Psoas muscle (tissue), 8 donors: ENCODE data around the gene KIF19. TPM values are rescaled to one million over a fixed set of nuclear protein-coding genes. Genes with fewer than 3 reads are reported as not detected.

Experiments used
- ATAC-seq, 4 donors: fragments of 200-7000 bp; cut with Tn5 transposase; one replicate each; pipeline ENCODE4 v1.9.1; 2020; ENCODE audit warnings: moderate library complexity in 3 of 4, mild to moderate bottlenecking in 2 of 4
- DNase-seq, 2 donors: peaks; one replicate each; pipeline ENCODE4 v3.0.0-alpha.2; 2020
- H3K27ac ChIP-seq: fragments of 200-600 bp; one replicate; pipeline ENCODE4 v1.8.0; 2022
- H3K27me3 ChIP-seq, 3 donors: fragments of 200-600 bp in 1 of 3; one replicate each; pipeline versions ENCODE4 v1.6.1 to v1.8.0; 2013 to 2022; ENCODE audit warnings: low read length in 2 of 3, mild to moderate bottlenecking in 2 of 3, moderate library complexity in 1 of 3; ENCODE audit not compliant: insufficient read depth in 3 of 3
- H3K36me3 ChIP-seq, 2 donors: fragments of 200-600 bp in 1 of 2; one replicate each; pipeline versions ENCODE4 v1.6.1 to v1.8.0; 2013 to 2022; ENCODE audit warnings: low read depth in 1 of 2, mild to moderate bottlenecking in 1 of 2, moderate library complexity in 1 of 2; ENCODE audit not compliant: insufficient read depth in 1 of 2
- H3K4me1 ChIP-seq: fragments of 200-600 bp; one replicate; pipeline ENCODE4 v1.8.0; 2022
- H3K4me3 ChIP-seq: fragments of 200-600 bp; one replicate; pipeline ENCODE4 v1.8.0; 2022; ENCODE audit warnings: mild to moderate bottlenecking
- H3K9me3 ChIP-seq: fragments of 200-600 bp; one replicate; pipeline ENCODE4 v1.8.0; 2022
- WGBS, 3 donors: extraction: QIAGEN DNeasy Blood & Tissue Kit; methylation state at CpG; one replicate each; pipeline versions ENCODE4 v1.1.6 to v1.1.7; 2013; 5-methylcytosine and 5-hydroxymethylcytosine counted together
- intact Hi-C, 2 donors: fragments of 100-400 bp; cut with DNase I; formaldehyde crosslinking; loops; one replicate each; pipeline versions ENCODE4 v1.11.0 to v1.14.2; 2022
- polyA plus RNA-seq, 3 donors: library from polyadenylated mRNA; stranded (reverse); fragments of 200-250 nt; gene quantifications; one replicate each; pipeline ENCODE4 v1.2.3, GENCODE V29; 2013
- total RNA-seq, 4 donors: library from RNA; stranded (reverse); fragmentation: NEBNext Ultra II Directional in 2 of 4; extraction: Animal tissue kit (Norgen Biotek cat#: 25700) in 2 of 4; gene quantifications; one replicate each; pipeline versions ENCODE4 v1.2.1 to v1.2.4, GENCODE V29; 2021 to 2023
- TF ChIP-seq, protein P1 (sequence below): fragments of 200-600 bp; IDR thresholded peaks from one replicate; pipeline ENCODE4 v1.8.0; 2022; ENCODE audit warnings: antibody characterized with exemption
- donor health status: healthy with polysubstance abuse.
- donor health status: DM: no; HTN: no; CAD: no; lungs with moderate emphysema.
- donor health status: Bipolar disorder and iron deficiency.
- donor health status: healthy.
- donor health status: DM: yes; HTN: yes; CAD: no.
- donor health status: DM: no; HTN: no; CAD: no.
- donor health status: DM: no; HTN: no; CAD: no.
- donor health status: DM: yes; HTN: yes; CAD: no.

The KIF19 gene
- total and polyA plus RNA-seq, 7 donors = 0.13 to 0.44 (median 0.27) TPM

DNA sequence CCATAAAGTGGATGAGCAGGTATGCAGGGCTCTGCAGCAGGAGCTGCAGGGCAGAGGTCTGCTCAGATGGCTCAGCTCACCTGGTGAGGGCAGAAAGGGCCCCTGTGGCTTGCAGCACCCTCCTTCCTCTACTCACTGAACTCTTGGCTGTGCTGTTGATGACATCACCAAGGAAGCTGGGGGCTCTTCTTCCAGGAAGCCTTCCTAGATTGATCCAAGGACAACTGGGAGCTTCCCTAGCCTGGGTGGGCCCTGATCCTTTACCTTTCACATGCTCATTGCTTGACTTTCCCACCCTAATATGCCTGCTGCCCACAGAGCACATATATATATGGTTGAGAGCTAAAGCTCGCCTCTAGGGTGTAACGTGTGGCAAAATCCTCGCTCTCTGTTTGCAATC, 2.5 kb downstream of the KIF19 start:
- no peak for ATAC-seq
- DNase-seq = no peak
- TF ChIP-seq, protein P1, sequence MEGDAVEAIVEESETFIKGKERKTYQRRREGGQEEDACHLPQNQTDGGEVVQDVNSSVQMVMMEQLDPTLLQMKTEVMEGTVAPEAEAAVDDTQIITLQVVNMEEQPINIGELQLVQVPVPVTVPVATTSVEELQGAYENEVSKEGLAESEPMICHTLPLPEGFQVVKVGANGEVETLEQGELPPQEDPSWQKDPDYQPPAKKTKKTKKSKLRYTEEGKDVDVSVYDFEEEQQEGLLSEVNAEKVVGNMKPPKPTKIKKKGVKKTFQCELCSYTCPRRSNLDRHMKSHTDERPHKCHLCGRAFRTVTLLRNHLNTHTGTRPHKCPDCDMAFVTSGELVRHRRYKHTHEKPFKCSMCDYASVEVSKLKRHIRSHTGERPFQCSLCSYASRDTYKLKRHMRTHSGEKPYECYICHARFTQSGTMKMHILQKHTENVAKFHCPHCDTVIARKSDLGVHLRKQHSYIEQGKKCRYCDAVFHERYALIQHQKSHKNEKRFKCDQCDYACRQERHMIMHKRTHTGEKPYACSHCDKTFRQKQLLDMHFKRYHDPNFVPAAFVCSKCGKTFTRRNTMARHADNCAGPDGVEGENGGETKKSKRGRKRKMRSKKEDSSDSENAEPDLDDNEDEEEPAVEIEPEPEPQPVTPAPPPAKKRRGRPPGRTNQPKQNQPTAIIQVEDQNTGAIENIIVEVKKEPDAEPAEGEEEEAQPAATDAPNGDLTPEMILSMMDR = no peak
- intact Hi-C loops = no loop called here
- H3K4me1 ChIP-seq = peaks cover 14% of the 10 kb centered on the region
- H3K27ac ChIP-seq = no peak overlapping the region
- H3K27me3 ChIP-seq = no peaks in the 10 kb centered on the region
- no peak overlapping the region for H3K4me3 ChIP-seq
- H3K9me3 ChIP-seq = no peaks in the 10 kb centered on the region
- no peaks in the 10 kb centered on the region for H3K36me3 ChIP-seq
- 95 to 99% (median 97%) methylated on average over 3 of the region's 3 CpGs for WGBS, 3 donors

DNA sequence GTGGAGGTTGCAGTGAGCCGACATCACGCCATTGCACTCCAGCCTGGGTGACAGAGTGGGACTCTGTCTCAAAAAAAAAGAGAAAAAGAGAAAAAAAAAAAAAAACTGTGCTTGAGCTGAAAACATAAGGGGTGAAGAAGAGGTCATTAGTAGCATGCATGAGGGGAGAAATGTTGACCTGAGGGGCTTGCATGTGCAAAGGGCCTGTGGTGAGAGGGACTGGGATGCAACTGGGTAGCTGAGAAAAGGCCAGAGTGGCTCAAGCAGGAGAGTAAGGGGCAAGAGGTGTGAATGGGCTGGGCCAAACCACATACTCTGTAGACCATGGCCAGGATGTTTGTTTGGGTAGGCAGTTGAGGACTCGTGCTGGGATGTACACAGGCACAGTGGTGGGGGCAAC, 3.4 kb downstream of the KIF19 start:
- ATAC-seq (no peak), DNase-seq (no peak)
- 80 to 88% (median 86%) methylated on average over 3 of the region's 3 CpGs for WGBS, 3 donors
- Histone ChIP-seq H3K9me3 (no peaks in the 10 kb centered on the region), H3K4me3 (no peak overlapping the region), H3K27ac (no peak overlapping the region), H3K36me3 (no peaks in the 10 kb centered on the region), H3K4me1 (peaks cover 14% of the 10 kb centered on the region), H3K27me3 (no peaks in the 10 kb centered on the region)
- intact Hi-C loops = no loop called here
- TF ChIP-seq, protein P1 = no peak

DNA sequence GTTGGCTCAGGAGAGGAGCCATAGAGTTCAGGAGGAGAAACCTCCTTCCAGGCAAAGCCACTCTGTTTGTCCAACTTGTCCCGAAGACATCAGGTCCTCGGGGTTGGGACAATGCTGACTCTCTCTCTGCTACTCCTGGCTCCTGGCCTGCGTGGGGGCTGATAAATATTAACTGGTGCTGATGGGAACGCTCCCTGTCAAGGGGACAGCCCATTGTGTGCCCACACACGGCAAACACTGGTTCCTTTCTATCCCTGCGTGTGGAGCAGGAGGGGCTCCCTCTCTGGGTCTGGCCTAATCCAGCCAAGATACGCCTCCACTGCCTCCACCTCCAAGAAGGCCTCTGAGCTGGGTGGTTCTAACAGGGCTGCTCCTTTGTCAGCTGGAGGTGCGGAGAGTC, 4.4 kb downstream of the KIF19 start:
- Histone ChIP-seq H3K4me3 (no peak overlapping the region), H3K27ac (no peak overlapping the region), H3K36me3 (no peaks in the 10 kb centered on the region), H3K27me3 (no peaks in the 10 kb centered on the region), H3K4me1 (peaks cover 10% of the 10 kb centered on the region), H3K9me3 (no peaks in the 10 kb centered on the region)
- intact Hi-C loops = no loop called here
- no peak for DNase-seq
- WGBS, 3 donors = 76 to 87% (median 78%) methylated on average over 8 of the region's 8 CpGs
- ATAC-seq = no peak
- TF ChIP-seq, protein P1 = no peak

DNA sequence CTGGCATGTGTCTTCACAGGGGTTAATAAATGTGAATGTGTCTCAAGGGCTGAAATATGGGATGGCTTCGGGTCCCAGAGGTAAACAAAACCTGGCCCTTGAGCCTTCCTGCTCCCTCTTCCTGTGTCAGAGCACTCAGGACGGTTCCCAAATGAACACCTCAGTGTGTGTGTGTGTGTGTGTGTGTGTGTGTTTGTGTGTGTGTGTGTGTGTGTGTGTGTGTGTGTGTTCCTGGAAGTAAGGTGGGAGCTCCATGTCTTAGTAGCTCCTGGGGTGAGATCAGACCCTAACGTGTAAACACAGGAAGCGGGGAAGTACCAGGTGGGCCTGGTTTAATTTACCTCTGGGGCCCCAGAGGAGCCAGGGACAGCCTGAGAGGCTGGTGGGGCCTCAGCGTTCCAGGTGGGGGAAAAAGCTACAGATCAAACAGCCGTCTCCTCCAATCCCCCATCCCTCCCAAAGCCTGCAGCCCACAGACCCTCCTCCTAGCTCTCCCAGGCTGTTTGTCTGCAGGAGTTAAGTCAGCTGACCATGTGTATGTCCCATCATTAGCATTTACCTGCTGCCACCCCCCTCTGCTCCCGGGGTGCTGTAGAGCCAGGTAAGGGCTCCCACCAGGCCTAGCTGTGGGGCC, 6.1 kb downstream of the KIF19 start:
- WGBS, 3 donors = 79 to 89% (median 86%) methylated on average over 6 to 7 of the region's 7 CpGs
- DNase-seq (no peak), ATAC-seq (no peak)
- H3K4me1 ChIP-seq = no peaks in the 10 kb centered on the region
- no peak overlapping the region for H3K4me3 ChIP-seq
- TF ChIP-seq, protein P1 = no peak
- no peak overlapping the region for H3K27ac ChIP-seq
- H3K9me3 ChIP-seq = no peaks in the 10 kb centered on the region
- peaks cover 0 to 7% (median 0%) of the 10 kb centered on the region in 3 donors for H3K27me3 ChIP-seq
- intact Hi-C loops = no loop called here
- H3K36me3 ChIP-seq = no peaks in the 10 kb centered on the region

DNA sequence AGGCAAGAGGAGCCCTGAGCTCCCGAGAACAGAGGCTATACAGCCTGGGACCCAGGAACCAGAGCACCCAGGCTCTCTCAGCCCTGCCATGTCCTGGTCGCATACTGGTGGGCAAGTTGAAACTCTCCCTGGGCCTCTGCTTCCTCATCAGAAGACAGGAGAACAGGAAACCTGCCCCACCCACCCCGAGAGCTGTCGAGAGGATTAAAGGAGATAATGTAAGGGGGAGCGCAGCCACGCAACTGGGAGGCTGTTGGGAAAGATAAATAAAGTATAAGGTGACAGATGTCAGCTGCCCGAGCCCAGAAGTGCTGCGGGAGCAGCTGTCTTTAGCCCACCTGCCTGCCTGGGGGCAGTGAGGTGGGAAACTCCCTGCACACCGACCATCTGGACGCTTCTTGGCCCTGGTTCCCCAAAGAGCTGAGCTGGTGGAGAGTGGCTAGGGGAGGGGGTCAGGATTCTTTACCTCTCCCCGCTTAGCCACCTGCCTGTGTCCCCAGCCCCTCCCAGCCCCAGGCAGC, 6.8 kb downstream of the KIF19 start:
- Histone ChIP-seq H3K27ac (no peak overlapping the region), H3K9me3 (no peaks in the 10 kb centered on the region), H3K4me3 (no peak overlapping the region), H3K36me3 (no peaks in the 10 kb centered on the region), H3K4me1 (no peaks in the 10 kb centered on the region), H3K27me3 (peaks cover 0 to 7% (median 0%) of the 10 kb centered on the region in 3 donors)
- WGBS, 3 donors = 46 to 50% (median 50%) methylated on average over 11 of the region's 11 CpGs
- TF ChIP-seq, protein P1 = no peak
- intact Hi-C loops = no loop called here
- no peak for DNase-seq
- no peak for ATAC-seq
